SK-N-MC (cell line): ENCODE measurements around the gene PXYLP1.

ENCODE experiments used
- DNase-seq: peaks from one replicate; pipeline ENCODE4 v3.0.0-alpha.2; 2011; ENCODE audit warnings: low read depth, low spot score
- H3K27ac ChIP-seq: fragments of 200-600 bp; sonication (generic); 2 replicates; pipeline ENCODE4 v1.5.1; 2016; ENCODE audit warnings: mixed run types
- H3K36me3 ChIP-seq: fragments of 200-600 bp; sonication (generic); 2 replicates; pipeline ENCODE4 v1.6.1; 2017; ENCODE audit warnings: antibody characterized with exemption, low read length, mixed read lengths; ENCODE audit not compliant: insufficient read depth
- H3K4me3 ChIP-seq: fragments of 200-600 bp; sonication (generic); 2 replicates; pipeline ENCODE4 v1.5.1; 2016
- H3K9ac ChIP-seq: fragments of 200-600 bp; sonication (generic); 2 replicates; pipeline ENCODE4 v1.8.0; 2017; ENCODE audit warnings: mixed run types, mixed read lengths; ENCODE audit not compliant: insufficient read length
- H3K9me3 ChIP-seq: fragments of 200-600 bp; sonication (generic); 2 replicates; pipeline ENCODE4 v1.6.1; 2017; ENCODE audit warnings: low read depth, mild to moderate bottlenecking, antibody characterized with exemption, low read length, moderate library complexity, mixed read lengths
- EZH2 ChIP-seq: fragments of 200-600 bp; sonication (generic); IDR thresholded peaks from one replicate; pipeline ENCODE4 v1.6.1; 2017; ENCODE audit warnings: antibody characterized with exemption
- FOXP2 ChIP-seq: optimal IDR thresholded peaks from 2 replicates; pipeline ENCODE3; 2011; ENCODE audit warnings: mild to moderate bottlenecking, moderate library complexity; ENCODE audit not compliant: insufficient read depth; ENCODE audit errors: extremely low read length, control extremely low read depth
- POLR2AphosphoS5 ChIP-seq: IDR thresholded peaks from 2 replicates; pipeline ENCODE4 v1.6.1; 2012; ENCODE audit warnings: mild to moderate bottlenecking, low read depth, low read length, borderline replicate concordance

The PXYLP1 gene

DNA sequence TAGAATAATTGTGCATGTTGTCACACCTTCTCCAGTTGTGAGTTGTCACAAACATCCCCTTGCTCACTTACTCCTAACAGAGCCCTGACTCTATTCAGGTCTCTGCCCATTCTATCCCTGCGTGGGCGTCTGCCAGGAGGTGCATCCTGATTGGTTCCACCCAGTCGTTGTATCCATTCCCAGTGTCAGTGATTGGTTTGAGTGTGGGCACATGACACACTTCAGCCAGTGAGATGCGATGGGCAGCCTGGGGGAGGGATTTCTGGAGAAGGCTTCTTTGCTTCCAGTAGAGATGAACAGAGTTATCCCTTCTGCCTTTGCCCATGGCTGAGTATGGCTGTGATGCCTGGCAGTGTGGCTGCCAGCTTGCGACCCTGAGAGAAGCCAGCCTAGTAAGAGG, 18.7 kb downstream of the PXYLP1 start:
- no peak for DNase-seq
- no peaks in the 10 kb centered on the region for H3K36me3 ChIP-seq
- H3K4me3 ChIP-seq: no peak overlapping the region
- H3K9me3 ChIP-seq: no peaks in the 10 kb centered on the region
- no peak overlapping the region for H3K9ac ChIP-seq
- no peak overlapping the region for H3K27ac ChIP-seq
- TF ChIP-seq EZH2: no peak
- no peak for TF ChIP-seq POLR2AphosphoS5
- TF ChIP-seq FOXP2: no peak

DNA sequence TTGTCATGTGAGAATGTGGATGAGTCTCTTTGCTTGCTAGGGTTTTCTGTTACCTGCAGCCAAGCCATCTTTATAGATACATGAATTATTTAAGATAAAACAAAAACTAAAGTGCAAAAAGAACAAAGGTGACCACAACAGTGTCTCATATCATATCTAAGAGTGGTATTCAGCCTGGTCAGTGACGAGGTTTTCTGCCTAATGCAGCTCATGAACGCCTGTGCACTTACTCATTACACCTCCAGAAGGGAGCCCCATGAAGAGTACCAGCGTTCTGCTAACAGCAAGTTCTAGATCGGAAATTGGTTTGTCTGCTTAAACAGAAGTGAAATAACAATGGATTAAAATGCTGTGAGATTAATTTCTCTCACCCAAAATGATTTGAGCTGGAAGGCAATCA, 19.2 kb downstream of the PXYLP1 start:
- Histone ChIP-seq H3K9me3 (no peaks in the 10 kb centered on the region), H3K4me3 (no peak overlapping the region), H3K9ac (no peak overlapping the region), H3K27ac (no peak overlapping the region), H3K36me3 (no peaks in the 10 kb centered on the region)
- TF ChIP-seq FOXP2: no peak
- no peak for TF ChIP-seq EZH2
- no peak for TF ChIP-seq POLR2AphosphoS5
- no peak for DNase-seq

DNA sequence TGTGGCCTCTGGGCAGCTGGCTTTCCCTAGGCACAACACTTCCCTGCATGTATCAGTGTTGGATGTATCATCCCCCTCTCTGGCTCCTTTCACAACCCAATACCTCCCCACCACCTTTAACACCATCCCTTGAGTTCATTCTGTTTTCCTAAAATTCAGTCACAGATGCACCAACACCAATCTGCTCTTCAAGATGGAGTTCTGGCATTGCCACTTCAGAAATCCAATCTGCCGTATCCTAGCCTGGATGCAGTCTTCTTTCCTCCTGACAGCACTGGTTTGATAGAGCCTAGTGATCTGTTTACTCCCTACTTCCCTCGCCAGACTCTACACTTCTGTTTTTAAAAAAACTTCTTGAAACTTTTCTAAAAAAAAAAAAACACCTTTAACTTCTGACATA, 21.7 kb downstream of the PXYLP1 start:
- no peak overlapping the region for H3K9ac ChIP-seq
- TF ChIP-seq POLR2AphosphoS5: no peak
- no peak for TF ChIP-seq EZH2
- H3K4me3 ChIP-seq: no peak overlapping the region
- H3K9me3 ChIP-seq: no peaks in the 10 kb centered on the region
- H3K27ac ChIP-seq: no peak overlapping the region
- no peaks in the 10 kb centered on the region for H3K36me3 ChIP-seq
- DNase-seq: no peak

DNA sequence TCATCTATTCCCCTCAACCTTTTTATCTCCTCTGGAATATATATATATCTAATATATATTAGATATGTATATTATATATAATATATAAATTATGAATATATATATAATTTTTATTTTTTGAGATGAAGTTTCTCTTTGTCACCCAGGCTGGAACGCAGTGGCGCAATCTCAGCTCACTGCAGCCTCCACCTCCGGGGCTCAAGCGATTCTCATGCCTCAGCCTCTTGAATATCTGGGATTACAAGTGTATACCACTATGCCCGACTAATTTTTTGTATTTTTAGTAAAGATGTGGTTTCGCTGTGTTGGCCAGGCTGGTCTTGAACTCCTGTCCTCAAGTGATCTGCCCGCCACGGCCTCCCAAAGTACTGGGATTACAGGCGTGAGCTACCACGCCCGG, 22.2 kb downstream of the PXYLP1 start:
- TF ChIP-seq FOXP2 (no peak), POLR2AphosphoS5 (no peak), EZH2 (no peak)
- Histone ChIP-seq H3K4me3 (no peak overlapping the region), H3K36me3 (no peaks in the 10 kb centered on the region), H3K9me3 (no peaks in the 10 kb centered on the region), H3K27ac (no peak overlapping the region), H3K9ac (no peak overlapping the region)
- DNase-seq: no peak

GRCh38 chr3:141255137-141255845, 23.7 kb downstream of the PXYLP1 start:
- H3K9ac ChIP-seq: no peak overlapping the region
- H3K36me3 ChIP-seq: no peaks in the 10 kb centered on the region
- H3K9me3 ChIP-seq: no peaks in the 10 kb centered on the region
- H3K27ac ChIP-seq: no peak overlapping the region
- no peak for DNase-seq
- no peak overlapping the region for H3K4me3 ChIP-seq
- no peak for TF ChIP-seq POLR2AphosphoS5
- TF ChIP-seq FOXP2: no peak
- TF ChIP-seq EZH2: no peak

GRCh38 chr3:141255846-141256261, 24.2 kb downstream of the PXYLP1 start:
- TF ChIP-seq POLR2AphosphoS5 (no peak), EZH2 (no peak), FOXP2 (no peak)
- Histone ChIP-seq H3K27ac (no peak overlapping the region), H3K9me3 (no peaks in the 10 kb centered on the region), H3K36me3 (no peaks in the 10 kb centered on the region), H3K4me3 (no peak overlapping the region), H3K9ac (no peak overlapping the region)
- DNase-seq: no peak

DNA sequence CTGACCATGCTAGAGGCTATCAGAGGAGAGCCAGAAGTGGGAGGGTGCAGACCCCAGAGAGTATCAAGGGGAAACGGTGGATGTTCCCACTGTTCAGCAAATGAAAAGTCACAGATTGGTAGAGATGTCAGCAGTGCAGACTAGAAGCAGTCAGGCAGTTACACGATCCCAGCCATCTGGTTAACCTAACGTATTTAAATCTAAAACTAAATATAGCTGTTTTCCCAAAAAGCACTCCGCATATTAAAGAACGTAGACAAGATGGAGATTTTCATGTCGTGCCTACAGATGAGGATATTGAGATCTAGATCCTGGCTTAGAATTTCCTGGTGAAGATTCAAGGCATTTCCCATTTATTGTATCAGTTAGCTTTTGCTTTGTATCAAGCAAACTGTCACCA, 25.2 kb downstream of the PXYLP1 start:
- Histone ChIP-seq H3K4me3 (no peak overlapping the region), H3K9ac (no peak overlapping the region), H3K36me3 (no peaks in the 10 kb centered on the region), H3K9me3 (no peaks in the 10 kb centered on the region), H3K27ac (no peak overlapping the region)
- DNase-seq: no peak
- TF ChIP-seq POLR2AphosphoS5: no peak
- no peak for TF ChIP-seq EZH2
- TF ChIP-seq FOXP2: no peak

DNA sequence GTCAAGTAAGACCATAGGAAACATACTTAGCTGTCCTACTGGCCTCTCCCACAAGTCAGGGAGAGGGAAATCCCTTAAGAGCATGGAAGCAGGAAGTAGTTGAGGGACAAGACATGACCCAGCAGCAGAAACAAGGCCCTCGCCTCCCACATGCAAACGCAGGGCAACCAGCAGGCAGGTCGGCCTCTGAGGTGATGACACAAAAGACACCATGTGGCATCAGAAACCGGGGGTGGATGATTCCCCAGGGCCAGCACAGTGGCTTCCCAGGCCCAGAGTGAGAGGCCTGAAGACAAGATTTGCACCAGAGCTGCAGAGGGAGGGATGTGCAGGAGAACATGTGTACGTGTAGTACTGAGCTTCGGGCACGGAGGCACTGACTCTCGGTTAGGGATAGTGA, 26.3 kb downstream of the PXYLP1 start:
- Histone ChIP-seq H3K4me3 (no peak overlapping the region), H3K36me3 (no peaks in the 10 kb centered on the region), H3K9me3 (no peaks in the 10 kb centered on the region), H3K9ac (no peak overlapping the region), H3K27ac (no peak overlapping the region)
- TF ChIP-seq EZH2 (no peak), POLR2AphosphoS5 (no peak), FOXP2 (no peak)
- DNase-seq: no peak

- no peak for DNase-seq
Measured at GRCh38 chr3:141258973-141259372, 27.3 kb downstream of the PXYLP1 start.

More at GRCh38 chr3:141258973-141259372, 27.3 kb downstream of the PXYLP1 start:
- Histone ChIP-seq H3K27ac (no peak overlapping the region), H3K36me3 (no peaks in the 10 kb centered on the region), H3K9ac (no peak overlapping the region), H3K9me3 (no peaks in the 10 kb centered on the region), H3K4me3 (no peak overlapping the region)
- TF ChIP-seq POLR2AphosphoS5 (no peak), EZH2 (no peak), FOXP2 (no peak)
